Progenitor cell of endocrine pancreas (in vitro differentiated cells): ENCODE results near the gene CFL1. TPM values are rescaled to one million over a fixed set of nuclear protein-coding genes. Genes with fewer than 3 reads are reported as not detected.
A peak's percentile ranks its signal among the peaks of the same experiment; 100 is the strongest.
"Not testable (repeated sequence)": the region's sequence is repeated elsewhere in the genome, so short reads cannot be mapped to it uniquely, and the experiment has no call there.

Experiments used
- DNase-seq: peaks from one replicate; pipeline ENCODE4 v3.0.0; 2021; ENCODE audit warnings: low spot score; ENCODE audit not compliant: unreplicated experiment
- H3K27ac Mint-ChIP-seq: 2 replicates; pipeline ENCODE4 v1.8.0; 2021; ENCODE audit warnings: mild to moderate bottlenecking, moderate library complexity, mixed read lengths
- H3K27me3 Mint-ChIP-seq: 2 replicates; pipeline ENCODE4 v1.8.0; 2021; ENCODE audit warnings: mixed read lengths
- H3K36me3 Mint-ChIP-seq: 2 replicates; pipeline ENCODE4 v1.8.0; 2022; ENCODE audit warnings: mixed read lengths; ENCODE audit not compliant: insufficient read depth
- H3K4me1 Mint-ChIP-seq: 2 replicates; pipeline ENCODE4 v1.8.0; 2021; ENCODE audit warnings: low read depth, mixed read lengths
- H3K4me3 Mint-ChIP-seq: 2 replicates; pipeline ENCODE4 v1.8.0; 2021; ENCODE audit warnings: low read depth, mild to moderate bottlenecking, moderate library complexity, mixed read lengths
- H3K9me3 Mint-ChIP-seq: 2 replicates; pipeline ENCODE4 v1.8.0; 2021; ENCODE audit warnings: low read depth, mixed read lengths
- CTCF ChIP-seq: fragments of 200-600 bp; sonication (generic); IDR thresholded peaks from one replicate; pipeline ENCODE4 v1.5.0; 2021; ENCODE audit warnings: antibody characterized with exemption, mild to moderate bottlenecking; ENCODE audit not compliant: unreplicated experiment
- total RNA-seq: library from RNA; stranded (reverse); gene quantifications from 2 replicates; pipeline ENCODE4 v1.2.1, GENCODE V29; 2021

The CFL1 gene
- total RNA-seq, 1 donor from 2014 or later, result 890 TPM

DNA sequence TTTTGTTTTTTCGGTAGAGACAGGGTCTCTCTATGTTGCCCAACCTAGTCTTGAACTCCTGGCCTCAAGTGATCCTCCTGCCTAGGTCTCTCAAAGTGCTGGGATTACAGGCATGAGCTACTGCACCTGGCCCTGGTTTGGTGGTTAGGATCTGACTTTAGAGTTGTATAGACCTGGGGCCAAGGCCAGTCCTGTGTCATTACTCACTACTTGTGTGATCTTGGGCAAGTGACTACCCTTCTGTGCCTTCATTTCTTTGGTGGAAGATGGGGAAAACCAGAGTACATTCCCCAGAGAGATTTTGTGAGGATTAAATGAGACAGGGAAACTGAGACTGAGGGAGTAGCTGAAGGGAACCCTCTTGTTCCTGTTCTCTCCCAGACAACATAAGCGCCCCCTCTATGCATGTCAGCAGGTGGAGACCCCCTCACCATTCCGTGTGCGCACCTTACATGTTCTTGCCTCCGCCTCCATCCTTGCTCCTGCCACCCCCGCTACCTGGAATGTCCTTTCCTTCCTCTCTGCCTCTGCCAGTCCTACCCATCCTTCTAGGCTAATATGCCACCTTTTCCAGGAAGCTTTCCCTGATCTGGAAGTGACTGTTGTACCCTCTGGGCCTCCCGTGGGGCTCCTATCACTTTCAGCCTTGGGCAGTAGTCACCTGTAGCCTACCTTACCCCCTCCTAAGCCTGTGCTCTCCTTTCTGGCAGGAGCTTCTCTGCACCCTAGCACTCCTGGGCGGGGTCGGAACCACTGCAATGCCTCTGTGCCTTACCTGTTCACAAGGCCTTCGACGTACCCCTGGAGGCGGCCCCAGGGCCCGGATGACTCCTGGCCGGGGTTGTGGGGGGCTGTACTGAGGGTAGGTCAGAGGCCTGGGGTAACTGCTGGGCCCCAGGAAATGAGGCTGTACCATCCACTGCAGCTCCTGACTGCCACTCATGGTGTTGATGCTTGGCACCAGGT lies 38.3 kb upstream of the CFL1 start:
- Mint-ChIP-seq H3K27ac (no peak overlapping the region), H3K9me3 (no peaks in the 10 kb centered on the region), H3K36me3 (no peaks in the 10 kb centered on the region), H3K27me3 (peaks cover 59% of the 10 kb centered on the region), H3K4me1 (peaks cover 6% of the 10 kb centered on the region), H3K4me3 (no peak overlapping the region)
- no peak for TF ChIP-seq CTCF
- DNase-seq, result no peak

- Mint-ChIP-seq H3K27ac (no peak overlapping the region), H3K4me1 (peaks cover 6% of the 10 kb centered on the region), H3K4me3 (no peak overlapping the region), H3K9me3 (no peaks in the 10 kb centered on the region), H3K36me3 (no peaks in the 10 kb centered on the region), H3K27me3 (peaks cover 51% of the 10 kb centered on the region)
- TF ChIP-seq CTCF, result no peak
- no peak for DNase-seq
Measured at GRCh38 chr11:65895482-65895981, 37.6 kb upstream of the CFL1 start.

DNA sequence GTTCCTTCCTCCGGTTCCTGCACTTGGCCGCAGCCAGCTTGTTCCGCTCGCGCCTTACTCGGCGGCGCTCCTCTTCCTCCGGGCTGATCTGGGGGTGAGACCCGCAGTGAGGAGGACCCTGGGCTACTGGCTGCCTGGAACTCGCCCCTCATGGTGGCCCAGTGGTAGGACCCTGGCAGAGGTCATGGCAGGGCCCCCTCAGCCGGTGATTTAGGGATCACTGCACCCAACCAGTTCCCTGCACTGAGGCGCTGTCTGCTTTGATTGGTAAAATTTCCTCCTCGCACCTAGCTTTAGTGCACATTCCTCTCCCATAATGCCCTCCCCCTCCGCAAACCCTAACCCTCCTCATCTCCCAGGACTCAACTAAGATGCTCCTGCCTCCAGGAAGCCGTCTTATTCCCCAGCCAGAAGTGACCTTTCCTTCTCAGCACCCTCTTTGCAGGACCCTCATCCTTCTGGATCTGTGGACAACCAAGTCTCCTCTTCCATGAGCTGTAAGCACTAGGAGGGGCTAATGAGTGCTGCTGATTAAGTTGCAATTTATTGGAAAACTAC lies 36.1 kb upstream of the CFL1 start:
- Mint-ChIP-seq H3K9me3 (no peaks in the 10 kb centered on the region), H3K27me3 (peaks cover 54% of the 10 kb centered on the region), H3K4me3 (no peak overlapping the region), H3K4me1 (peaks cover 17% of the 10 kb centered on the region), H3K27ac (peak overlapping the region; percentile 74), H3K36me3 (no peaks in the 10 kb centered on the region)
- DNase-seq, result no peak
- TF ChIP-seq CTCF, result no peak

- H3K9me3 Mint-ChIP-seq, result no peaks in the 10 kb centered on the region
- no peaks in the 10 kb centered on the region for H3K36me3 Mint-ChIP-seq
- H3K27me3 Mint-ChIP-seq, result peaks cover 46% of the 10 kb centered on the region
- peak overlapping the region; percentile 47 for H3K4me3 Mint-ChIP-seq
- no peak for DNase-seq
- H3K4me1 Mint-ChIP-seq, result peaks cover 22% of the 10 kb centered on the region
- TF ChIP-seq CTCF, result no peak
- no peak overlapping the region for H3K27ac Mint-ChIP-seq
Measured at GRCh38 chr11:65892661-65893317, 34.8 kb upstream of the CFL1 start.

DNA sequence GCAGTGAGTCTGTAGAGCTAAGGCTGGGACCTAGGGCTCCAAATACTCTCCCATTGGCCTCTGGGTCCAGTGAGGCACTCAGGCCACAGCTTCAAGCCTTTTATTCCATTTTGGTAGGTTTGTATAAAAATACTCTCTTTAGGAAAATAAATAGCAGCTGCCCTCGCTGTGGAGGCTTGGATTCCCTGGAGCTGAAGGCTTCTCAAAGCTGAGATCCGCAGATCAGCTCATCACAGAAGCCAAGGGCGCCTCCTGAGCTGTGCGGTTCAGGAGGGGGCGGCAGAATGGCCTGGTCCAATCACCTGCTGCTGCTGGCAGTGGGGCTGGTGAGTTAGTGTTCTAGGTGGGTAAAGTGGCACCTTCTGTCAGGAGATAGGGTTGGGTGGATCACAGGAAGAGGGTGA lies 34.2 kb upstream of the CFL1 start:
- peaks cover 40% of the 10 kb centered on the region for H3K27me3 Mint-ChIP-seq
- DNase-seq, H3K27ac Mint-ChIP-seq: not testable (repeated sequence)

More for the DNA sequence above, 34.2 kb upstream of the CFL1 start:
- not testable (repeated sequence) for H3K9me3 Mint-ChIP-seq, H3K36me3 Mint-ChIP-seq
- Mint-ChIP-seq H3K4me1 (peaks cover 27% of the 10 kb centered on the region), H3K4me3 (peak overlapping the region; percentile 47)
